ENCODE measurements around the gene PRKCH. TPM values are rescaled to one million over a fixed set of nuclear protein-coding genes. Genes with fewer than 3 reads are reported as not detected.

PRKCH gene
- polyA plus RNA-seq, 3 donors = 3.6 to 6.2 (median 5.4) TPM

DNA sequence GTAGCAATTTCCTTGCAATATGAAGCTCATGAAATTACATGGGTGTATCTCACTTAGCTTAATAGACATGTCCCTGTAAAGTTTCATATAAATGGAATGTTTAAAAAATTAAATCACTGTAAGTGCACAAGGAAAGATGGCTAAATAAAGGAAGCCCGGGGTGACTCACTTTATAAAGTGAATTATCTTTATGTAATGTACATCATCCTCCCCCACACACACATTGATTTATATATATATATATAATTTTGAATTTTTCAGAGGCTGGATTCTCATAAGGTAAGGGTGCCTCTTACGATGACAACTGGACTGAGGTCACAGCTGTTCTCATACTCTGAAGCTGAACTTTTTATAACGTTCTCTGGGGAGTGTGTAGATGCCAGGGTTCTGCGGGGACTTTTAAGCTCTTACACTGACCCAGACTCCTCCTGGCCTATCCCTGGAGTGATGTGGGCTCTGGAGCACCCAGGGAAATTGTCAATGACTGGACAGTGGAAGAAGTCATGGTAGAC lies 265.2 kb downstream of the PRKCH start:
- H3K9me3 ChIP-seq (replicated peaks in 1 of 2; ENCODE audit: control insufficient read depth in 1 of 2, insufficient read depth in 1 of 2, low read length in 2 of 2) = no peaks in the 10 kb centered on the region
- Mint-ChIP-seq H3K36me3 (peaks cover 3% of the 10 kb centered on the region in 2 donors), H3K27me3 (ENCODE audit: low read depth in 3 of 3) (peaks cover 0 to 5% (median 2%) of the 10 kb centered on the region in 3 donors), H3K4me1 (peaks cover 10% of the 10 kb centered on the region), H3K27ac (peak overlapping the region in 1 of 7 donors; percentile 68), H3K9me3 (peaks cover 0 to 1% (median 0%) of the 10 kb centered on the region in 7 donors), H3K4me3 (no peak overlapping the region)
- H3K9ac ChIP-seq (ENCODE audit: insufficient read depth, low read length, poor library complexity, severe bottlenecking) = no peak overlapping the region
- H3K27ac ChIP-seq (ENCODE audit: low read depth in 1 of 2, low read length in 2 of 2) = no peak overlapping the region
- H3K36me3 ChIP-seq (replicated peaks in 1 of 2; ENCODE audit: control insufficient read depth in 1 of 2, insufficient read depth in 2 of 2, low read length in 2 of 2) = no peaks in the 10 kb centered on the region
- H3K4me2 ChIP-seq (replicated peaks; ENCODE audit: extremely low read depth, low read length, poor library complexity, severe bottlenecking) = no peak overlapping the region
- TF ChIP-seq, protein P1, sequence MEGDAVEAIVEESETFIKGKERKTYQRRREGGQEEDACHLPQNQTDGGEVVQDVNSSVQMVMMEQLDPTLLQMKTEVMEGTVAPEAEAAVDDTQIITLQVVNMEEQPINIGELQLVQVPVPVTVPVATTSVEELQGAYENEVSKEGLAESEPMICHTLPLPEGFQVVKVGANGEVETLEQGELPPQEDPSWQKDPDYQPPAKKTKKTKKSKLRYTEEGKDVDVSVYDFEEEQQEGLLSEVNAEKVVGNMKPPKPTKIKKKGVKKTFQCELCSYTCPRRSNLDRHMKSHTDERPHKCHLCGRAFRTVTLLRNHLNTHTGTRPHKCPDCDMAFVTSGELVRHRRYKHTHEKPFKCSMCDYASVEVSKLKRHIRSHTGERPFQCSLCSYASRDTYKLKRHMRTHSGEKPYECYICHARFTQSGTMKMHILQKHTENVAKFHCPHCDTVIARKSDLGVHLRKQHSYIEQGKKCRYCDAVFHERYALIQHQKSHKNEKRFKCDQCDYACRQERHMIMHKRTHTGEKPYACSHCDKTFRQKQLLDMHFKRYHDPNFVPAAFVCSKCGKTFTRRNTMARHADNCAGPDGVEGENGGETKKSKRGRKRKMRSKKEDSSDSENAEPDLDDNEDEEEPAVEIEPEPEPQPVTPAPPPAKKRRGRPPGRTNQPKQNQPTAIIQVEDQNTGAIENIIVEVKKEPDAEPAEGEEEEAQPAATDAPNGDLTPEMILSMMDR (IDR thresholded peaks at IDR 0.05) = no peak
- H3K79me2 ChIP-seq (ENCODE audit: insufficient read depth, low read length) = no peaks in the 10 kb centered on the region
- no peaks in the 10 kb centered on the region for H4K20me1 ChIP-seq (ENCODE audit: insufficient read depth, low read length)
- intact Hi-C loops (cut with micrococcal nuclease) = no loop called here
- no peak for DNase-seq
- no peaks in the 10 kb centered on the region for H3K27me3 ChIP-seq (ENCODE audit: control insufficient read depth in 2 of 2, insufficient read depth in 2 of 2, low read length in 2 of 2)
- H3K4me3 ChIP-seq (replicated peaks in 1 of 3; ENCODE audit: low read depth in 2 of 3, low read length in 3 of 3) = no peak overlapping the region
- no peak overlapping the region for H2AFZ ChIP-seq (ENCODE audit: insufficient read depth, low read depth, low read length, poor library complexity, severe bottlenecking)
- WGBS (ENCODE audit: insufficient coverage) = no CpG with 5 or more reads among the region's 4 CpGs
- peaks cover 0 to 1% of the 10 kb centered on the region in 2 donors for H3K4me1 ChIP-seq (ENCODE audit: control insufficient read depth in 1 of 2, insufficient read depth in 2 of 2, low read length in 2 of 2)

DNA sequence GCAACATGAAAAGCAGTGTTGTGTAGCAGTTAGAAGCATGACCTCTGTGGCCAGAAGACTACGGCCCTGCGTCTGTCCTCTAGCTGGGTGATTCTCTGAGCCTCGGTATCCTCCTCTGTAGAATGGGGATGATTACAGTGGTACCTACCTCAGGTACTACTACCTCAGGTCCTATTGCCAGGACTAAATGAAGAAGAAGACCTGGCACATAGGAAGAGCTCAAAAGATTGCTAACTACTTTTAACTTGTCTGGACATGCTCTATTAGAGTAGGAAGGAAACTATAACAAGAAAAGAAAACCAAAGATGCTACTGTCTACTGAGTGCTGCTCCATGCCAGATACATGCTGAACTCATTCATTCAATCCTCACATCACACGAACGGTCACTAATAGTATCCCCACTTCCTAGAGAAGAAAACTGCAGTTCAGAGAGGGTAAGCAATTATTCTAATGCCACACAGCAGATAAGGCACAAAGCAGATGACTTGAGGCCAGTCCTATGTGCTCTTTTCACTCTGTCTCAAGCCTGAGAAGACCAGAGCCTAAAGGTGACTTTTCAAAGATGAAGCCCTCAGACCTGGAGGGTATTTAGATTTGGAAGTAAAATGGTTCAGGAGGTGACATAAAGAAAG lies 265.8 kb downstream of the PRKCH start:
- Histone ChIP-seq H3K4me3 (replicated peaks in 1 of 3; ENCODE audit: low read depth in 2 of 3, low read length in 3 of 3) (no peak overlapping the region), H2AFZ (ENCODE audit: insufficient read depth, low read depth, low read length, poor library complexity, severe bottlenecking) (no peak overlapping the region), H3K27me3 (ENCODE audit: control insufficient read depth in 2 of 2, insufficient read depth in 2 of 2, low read length in 2 of 2) (no peaks in the 10 kb centered on the region), H3K27ac (ENCODE audit: low read depth in 1 of 2, low read length in 2 of 2) (no peak overlapping the region), H3K9me3 (replicated peaks in 1 of 2; ENCODE audit: control insufficient read depth in 1 of 2, insufficient read depth in 1 of 2, low read length in 2 of 2) (peaks cover 0 to 4% of the 10 kb centered on the region in 2 donors), H3K36me3 (replicated peaks in 1 of 2; ENCODE audit: control insufficient read depth in 1 of 2, insufficient read depth in 2 of 2, low read length in 2 of 2) (no peaks in the 10 kb centered on the region), H3K79me2 (ENCODE audit: insufficient read depth, low read length) (no peaks in the 10 kb centered on the region), H3K4me2 (replicated peaks; ENCODE audit: extremely low read depth, low read length, poor library complexity, severe bottlenecking) (no peak overlapping the region), H3K4me1 (ENCODE audit: control insufficient read depth in 1 of 2, insufficient read depth in 2 of 2, low read length in 2 of 2) (peaks cover 6 to 7% of the 10 kb centered on the region in 2 donors), H4K20me1 (ENCODE audit: insufficient read depth, low read length) (no peaks in the 10 kb centered on the region), H3K9ac (ENCODE audit: insufficient read depth, low read length, poor library complexity, severe bottlenecking) (no peak overlapping the region)
- Mint-ChIP-seq H3K4me3 (no peak overlapping the region), H3K9me3 (peaks cover 0 to 5% (median 1%) of the 10 kb centered on the region in 7 donors), H3K27ac (peak overlapping the region in 1 of 7 donors; percentile 21), H3K36me3 (peaks cover 3% of the 10 kb centered on the region in 2 donors), H3K4me1 (peaks cover 14% of the 10 kb centered on the region), H3K27me3 (ENCODE audit: low read depth in 3 of 3) (peaks cover 0 to 5% (median 2%) of the 10 kb centered on the region in 3 donors)
- TF ChIP-seq, protein P1 (IDR thresholded peaks at IDR 0.05) = no peak
- intact Hi-C loops (cut with micrococcal nuclease) = no loop called here
- WGBS (ENCODE audit: insufficient coverage) = no CpG with 5 or more reads among the region's 5 CpGs
- no peak for DNase-seq

Data from CD14-positive monocyte (primary cell).